Naive thymus-derived CD4-positive, alpha-beta T cell (primary cell): Measurements from ENCODE around the gene QKI. TPM values are rescaled to one million over a fixed set of nuclear protein-coding genes. Genes with fewer than 3 reads are reported as not detected.

Source experiments
- ATAC-seq: fragments of 150-1000 bp; cut with Tn5 transposase; 2 replicates; pipeline ENCODE4 v1.10.0; 2021; ENCODE audit warnings: mild to moderate bottlenecking, moderate library complexity
- CTCF ChIA-PET: fragments of 350-600 bp; sonication (Branson Sonifier 250); formaldehyde crosslinking; loops from one replicate; lab custom pipeline; 2021; ENCODE audit warnings: antibody characterized with exemption; lab: Charles Lee
- POLR2A ChIA-PET: fragments of 350-600 bp; sonication (Branson Sonifier 250); formaldehyde crosslinking; loops from one replicate; lab custom pipeline; 2021; ENCODE audit warnings: antibody characterized with exemption, inconsistent platforms; lab: Charles Lee
- DNase-seq, 9 donors: peaks; one replicate each; pipeline versions ENCODE4 v3.0.0 to v3.0.0-alpha.2; 2020 to 2022; ENCODE audit warnings: mixed read lengths in 1 of 9
- H3K27ac ChIP-seq: one replicate; pipeline ENCODE4 v1.7.0; 2013; ENCODE audit warnings: mild to moderate bottlenecking, low read depth, low read length, moderate library complexity
- H3K27me3 ChIP-seq, 2 donors: one replicate each; pipeline ENCODE4 v1.7.0; 2013; ENCODE audit warnings: low read length in 2 of 2, mild to moderate bottlenecking in 2 of 2, moderate library complexity in 2 of 2; ENCODE audit not compliant: control insufficient read depth in 2 of 2, insufficient read depth in 2 of 2
- H3K36me3 ChIP-seq, 3 experiments: 1 replicate in 2 of 3; 2 replicates in 1 of 3; pipeline ENCODE4 v1.7.0; 2013; ENCODE audit warnings: low read length in 3 of 3, mild to moderate bottlenecking in 3 of 3, moderate library complexity in 1 of 3; ENCODE audit not compliant: insufficient read depth in 3 of 3, control insufficient read depth in 2 of 3
- H3K4me1 ChIP-seq, 2 donors: one replicate each; pipeline ENCODE4 v1.7.0; 2013; ENCODE audit warnings: low read length in 2 of 2, mild to moderate bottlenecking in 2 of 2, moderate library complexity in 1 of 2; ENCODE audit not compliant: control insufficient read depth in 2 of 2, insufficient read depth in 2 of 2
- H3K4me3 ChIP-seq: 2 replicates; pipeline ENCODE4 v1.7.0; 2013; ENCODE audit warnings: mild to moderate bottlenecking, low read length
- H3K9me3 ChIP-seq, 3 experiments: 1 replicate in 2 of 3; 2 replicates in 1 of 3; pipeline ENCODE4 v1.7.0; 2013; ENCODE audit warnings: low read length in 3 of 3; ENCODE audit not compliant: control insufficient read depth in 2 of 3
- H3K27ac Mint-ChIP-seq, 9 donors: one replicate each; pipeline ENCODE4 v1.8.0; 2020 to 2022; ENCODE audit warnings: mixed read lengths in 9 of 9, mild to moderate bottlenecking in 8 of 9, moderate library complexity in 5 of 9, inconsistent platforms in 2 of 9
- H3K27me3 Mint-ChIP-seq, 5 donors: one replicate each; pipeline ENCODE4 v1.8.0; 2021 to 2022; ENCODE audit warnings: mixed read lengths in 5 of 5, mild to moderate bottlenecking in 1 of 5
- H3K36me3 Mint-ChIP-seq, 5 donors: one replicate each; pipeline ENCODE4 v1.8.0; 2020 to 2022; ENCODE audit warnings: mixed read lengths in 5 of 5, mild to moderate bottlenecking in 3 of 5, inconsistent platforms in 1 of 5
- H3K4me1 Mint-ChIP-seq, 7 donors: one replicate each; pipeline ENCODE4 v1.8.0; 2020 to 2022; ENCODE audit warnings: mixed read lengths in 7 of 7, mild to moderate bottlenecking in 3 of 7, inconsistent platforms in 1 of 7
- H3K4me3 Mint-ChIP-seq, 10 donors: one replicate each; pipeline ENCODE4 v1.8.0; 2020 to 2022; ENCODE audit warnings: mild to moderate bottlenecking in 10 of 10, mixed read lengths in 10 of 10, moderate library complexity in 6 of 10, inconsistent platforms in 2 of 10
- H3K9me3 Mint-ChIP-seq, 11 donors: one replicate each; pipeline ENCODE4 v1.8.0; 2020 to 2022; ENCODE audit warnings: mixed read lengths in 11 of 11, mild to moderate bottlenecking in 4 of 11, inconsistent platforms in 1 of 11, moderate library complexity in 1 of 11
- intact Hi-C, 2 donors: fragments of 100-400 bp; cut with micrococcal nuclease; formaldehyde crosslinking; loops; one replicate each; pipeline ENCODE4 v1.15.1; 2023
- polyA plus RNA-seq, 2 donors: library from polyadenylated mRNA; unstranded; fragments of 300-500 nt; fragmentation: Illumina TruSeq; gene quantifications; one replicate each; pipeline ENCODE4 v1.2.3, GENCODE V29; 2021
- total RNA-seq, 6 experiments: library from RNA in 5 of 6; stranded (reverse) in 5 of 6; gene quantifications; 1 replicate in 5 of 6; 2 replicates in 1 of 6; pipeline ENCODE4 v1.2.3 and lab custom pipeline; 2021 to 2026

Gene QKI
- total and polyA plus RNA-seq, 7 experiments from 2014 or later = 15.0 to 147 (median 72.5) TPM

DNA sequence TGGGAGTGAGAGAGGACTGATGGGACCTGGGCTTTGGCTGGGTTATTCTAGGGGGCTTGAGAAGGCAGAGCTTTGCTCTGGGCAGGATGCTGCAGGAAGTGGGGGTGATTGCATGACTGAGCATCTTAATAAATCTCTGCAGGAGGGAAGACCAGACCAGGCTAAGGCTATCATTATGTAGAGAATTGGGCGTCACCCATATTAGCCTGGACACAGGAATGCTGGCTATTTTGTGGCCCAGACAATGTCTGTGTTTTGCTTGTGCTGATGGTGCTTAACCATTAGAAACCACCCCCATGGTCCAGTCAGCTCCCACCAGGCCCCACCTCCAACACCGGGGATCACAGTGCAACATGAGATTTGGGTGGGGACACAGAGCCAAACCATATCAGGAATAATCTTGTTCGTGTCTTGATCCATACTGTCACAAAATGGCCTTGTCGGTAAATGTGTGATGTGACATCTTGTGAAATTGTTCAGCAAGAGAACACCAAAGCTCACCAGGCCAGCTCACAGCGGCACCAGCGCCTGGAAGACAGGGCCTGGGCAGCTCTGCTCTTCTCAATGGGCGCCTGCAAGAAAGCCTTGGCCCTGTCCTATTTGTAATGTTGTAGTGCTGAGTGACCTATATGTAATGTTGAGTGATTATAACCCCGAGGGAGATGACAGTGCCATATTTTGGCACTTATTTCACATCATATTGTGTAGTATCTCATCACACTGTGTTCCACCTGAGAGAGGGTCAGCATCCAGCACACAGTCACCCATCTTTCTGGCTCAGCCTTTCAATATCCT lies 211.8 kb downstream of the QKI start:
- ChIA-PET POLR2A (no interaction called here), CTCF (no interaction called here)
- H3K9me3 Mint-ChIP-seq = peaks cover 0 to 4% (median 0%) of the 10 kb centered on the region in 11 donors
- Histone ChIP-seq H3K36me3 (no peaks in the 10 kb centered on the region), H3K27ac (no peak overlapping the region), H3K4me1 (no peaks in the 10 kb centered on the region), H3K9me3 (no peaks in the 10 kb centered on the region), H3K27me3 (no peaks in the 10 kb centered on the region), H3K4me3 (no peak overlapping the region)
- ATAC-seq = no peak
- intact Hi-C loops = no loop called here
- H3K27ac Mint-ChIP-seq = no peak overlapping the region
- H3K4me3 Mint-ChIP-seq = no peak overlapping the region
- H3K36me3 Mint-ChIP-seq = no peaks in the 10 kb centered on the region
- DNase-seq = no peak
- H3K27me3 Mint-ChIP-seq = peaks cover 7 to 15% (median 12%) of the 10 kb centered on the region in 5 donors
- no peaks in the 10 kb centered on the region for H3K4me1 Mint-ChIP-seq

DNA sequence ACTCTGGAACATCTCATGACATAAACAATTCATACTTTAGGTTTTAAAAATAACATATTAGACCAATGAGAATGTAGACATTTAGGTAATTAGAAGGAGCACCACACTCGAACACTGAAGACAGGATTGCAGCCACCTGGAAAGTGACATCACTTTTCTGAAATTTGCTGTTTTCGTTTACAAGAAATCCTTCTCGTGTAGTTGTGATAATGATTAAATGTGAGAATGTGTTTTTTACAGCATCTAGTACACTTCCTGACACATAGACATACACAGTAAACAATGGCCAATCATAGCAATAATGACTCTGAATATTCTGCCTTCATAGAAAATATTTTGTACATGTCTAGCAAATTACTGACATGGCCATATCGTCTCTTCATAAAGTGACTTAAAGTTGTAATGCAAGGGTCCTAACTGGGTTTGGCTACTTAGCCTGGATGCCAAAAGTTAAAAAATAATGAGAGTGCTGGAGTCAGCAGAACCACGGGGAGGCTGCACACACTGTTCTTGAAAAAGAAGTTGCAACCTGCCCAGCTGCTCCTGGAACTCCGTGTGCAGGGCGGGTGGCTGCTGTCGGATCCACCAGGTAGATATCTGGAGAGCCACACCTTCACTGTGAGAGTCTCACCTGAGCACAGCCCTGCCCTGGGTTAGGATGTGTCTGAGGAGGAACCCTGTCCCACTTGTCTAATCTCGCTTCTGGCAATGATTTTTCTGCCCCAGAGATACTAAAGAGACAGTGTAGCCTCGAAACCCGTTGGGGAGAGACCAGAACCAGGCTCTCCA lies 212.9 kb downstream of the QKI start:
- Histone ChIP-seq H3K4me3 (no peak overlapping the region), H3K36me3 (no peaks in the 10 kb centered on the region), H3K4me1 (no peaks in the 10 kb centered on the region), H3K27ac (no peak overlapping the region), H3K27me3 (no peaks in the 10 kb centered on the region), H3K9me3 (no peaks in the 10 kb centered on the region)
- ChIA-PET CTCF (no interaction called here), POLR2A (no interaction called here)
- H3K27ac Mint-ChIP-seq = no peak overlapping the region
- peaks cover 0 to 4% (median 0%) of the 10 kb centered on the region in 11 donors for H3K9me3 Mint-ChIP-seq
- peaks cover 14 to 25% (median 20%) of the 10 kb centered on the region in 5 donors for H3K27me3 Mint-ChIP-seq
- no peaks in the 10 kb centered on the region for H3K4me1 Mint-ChIP-seq
- intact Hi-C loops = no loop called here
- no peak for DNase-seq
- H3K36me3 Mint-ChIP-seq = no peaks in the 10 kb centered on the region
- no peak for ATAC-seq
- no peak overlapping the region for H3K4me3 Mint-ChIP-seq
